SK-N-SH treated with all-trans-retinoic acid at 6 μM for 48 hours (cell line): ENCODE data around the gene UBE2L3.
A peak's percentile ranks its signal among the peaks of the same experiment; 100 is the strongest.

Source experiments
- ATAC-seq: fragments of 200-7000 bp; cut with Tn5 transposase; 3 replicates; pipeline ENCODE4 v1.9.1; 2020; ENCODE audit warnings: mild to moderate bottlenecking, moderate library complexity
- ARNTL ChIP-seq: fragments of 450-650 bp; formaldehyde crosslinking; IDR thresholded peaks from 2 replicates; pipeline ENCODE4 v1.5.0; 2020; ENCODE audit warnings: low read depth, mild to moderate bottlenecking, moderate library complexity, borderline replicate concordance
- BACH2 ChIP-seq: fragments of 250-450 bp; sonication (Bioruptor Pico); IDR thresholded peaks from 2 replicates; pipeline ENCODE4 v1.9.0; 2021; ENCODE audit warnings: mild to moderate bottlenecking, borderline replicate concordance
- CREB5 ChIP-seq: fragments of 250-450 bp; sonication (Bioruptor Pico); IDR thresholded peaks from 2 replicates; pipeline ENCODE4 v1.5.1; 2020; ENCODE audit warnings: low read depth, mild to moderate bottlenecking, moderate library complexity
- CSDC2 ChIP-seq: fragments of 250-450 bp; sonication (Bioruptor Pico); IDR thresholded peaks from 2 replicates; pipeline ENCODE4 v1.5.0; 2020; ENCODE audit warnings: mild to moderate bottlenecking, moderate library complexity
- CSRNP3 ChIP-seq: fragments of 250-450 bp; sonication (Bioruptor Pico); IDR thresholded peaks from 2 replicates; pipeline ENCODE4 v1.5.1; 2021; ENCODE audit warnings: mild to moderate bottlenecking, moderate library complexity
- ESRRG ChIP-seq: fragments of 250-450 bp; sonication (Bioruptor Pico); IDR thresholded peaks from 2 replicates; pipeline ENCODE4 v1.6.1; 2021; ENCODE audit warnings: mild to moderate bottlenecking
- GLIS3 ChIP-seq: fragments of 250-450 bp; sonication (Bioruptor Pico); IDR thresholded peaks from 2 replicates; pipeline ENCODE4 v1.5.0; 2020; ENCODE audit warnings: mild to moderate bottlenecking, moderate library complexity
- ISL1 ChIP-seq: fragments of 250-450 bp; sonication (Bioruptor Pico); IDR thresholded peaks from 2 replicates; pipeline ENCODE4 v2.1.2; 2022; ENCODE audit warnings: mild to moderate bottlenecking, moderate library complexity
- OSR1 ChIP-seq: fragments of 250-450 bp; sonication (Bioruptor Pico); IDR thresholded peaks from 2 replicates; pipeline ENCODE4 v1.8.0; 2022; ENCODE audit warnings: moderate library complexity, mild to moderate bottlenecking, inconsistent platforms
- PATZ1 ChIP-seq: fragments of 250-450 bp; sonication (Bioruptor Pico); IDR thresholded peaks from 2 replicates; pipeline ENCODE4 v1.8.0; 2020; ENCODE audit warnings: mild to moderate bottlenecking, moderate library complexity, borderline replicate concordance
- POU6F1 ChIP-seq: fragments of 250-450 bp; sonication (Bioruptor Pico); IDR thresholded peaks from 2 replicates; pipeline ENCODE4 v1.8.0; 2021; ENCODE audit warnings: low read depth, mild to moderate bottlenecking, moderate library complexity, borderline replicate concordance
- RARB ChIP-seq: fragments of 250-450 bp; sonication (Bioruptor Pico); IDR thresholded peaks from 2 replicates; pipeline ENCODE4 v1.8.0; 2021; ENCODE audit warnings: mild to moderate bottlenecking, moderate library complexity
- SNAI2 ChIP-seq: fragments of 250-450 bp; sonication (Bioruptor Pico); IDR thresholded peaks from 2 replicates; pipeline ENCODE4 v1.5.0; 2020; ENCODE audit warnings: mild to moderate bottlenecking, moderate library complexity
- TCF4 ChIP-seq: fragments of 250-450 bp; sonication (Bioruptor Pico); IDR thresholded peaks from 2 replicates; pipeline ENCODE4 v1.8.0; 2021; ENCODE audit warnings: mild to moderate bottlenecking, moderate library complexity, borderline replicate concordance
- TOX ChIP-seq: fragments of 250-450 bp; sonication (Bioruptor Pico); IDR thresholded peaks from 2 replicates; pipeline ENCODE4 v1.8.0; 2021; ENCODE audit warnings: mild to moderate bottlenecking, moderate library complexity, borderline replicate concordance
- TSHZ2 ChIP-seq: fragments of 250-450 bp; sonication (Bioruptor Pico); IDR thresholded peaks from 2 replicates; pipeline ENCODE4 v1.5.0; 2020; ENCODE audit warnings: mild to moderate bottlenecking, moderate library complexity
- ZC3H10 ChIP-seq: fragments of 250-450 bp; sonication (Bioruptor Pico); IDR thresholded peaks from 2 replicates; pipeline ENCODE4 v1.5.1; 2021; ENCODE audit warnings: mild to moderate bottlenecking, moderate library complexity
- ZFP3 ChIP-seq: fragments of 250-450 bp; sonication (Bioruptor Pico); IDR thresholded peaks from 2 replicates; pipeline ENCODE4 v1.5.0; 2020; ENCODE audit warnings: mild to moderate bottlenecking, moderate library complexity
- ZFP30 ChIP-seq: fragments of 450-650 bp; formaldehyde crosslinking; IDR thresholded peaks from 2 replicates; pipeline ENCODE4 v1.5.0; 2022; ENCODE audit warnings: mild to moderate bottlenecking, moderate library complexity
- ZNF565 ChIP-seq: fragments of 450-650 bp; formaldehyde crosslinking; conservative IDR thresholded peaks from 2 replicates; pipeline ENCODE4 v1.5.0; 2020; ENCODE audit warnings: low read depth, mild to moderate bottlenecking, moderate library complexity
- ZNF8 ChIP-seq: fragments of 450-650 bp; formaldehyde crosslinking; IDR thresholded peaks from 2 replicates; pipeline ENCODE4 v1.5.0; 2020; ENCODE audit warnings: mild to moderate bottlenecking, moderate library complexity

The UBE2L3 gene

GRCh38 chr22:21624120-21624879 lies 56.8 kb downstream of the UBE2L3 start:
- peak; percentile 40 for ATAC-seq
- TF ChIP-seq ZFP30 (CRISPR knock-in tag) (no peak), ZC3H10 (CRISPR knock-in tag) (no peak), CSDC2 (CRISPR knock-in tag) (no peak), ARNTL (CRISPR knock-in tag) (no peak), OSR1 (CRISPR knock-in tag) (no peak), ZNF565 (no peak), POU6F1 (CRISPR knock-in tag) (no peak), TOX (no peak), ISL1 (no peak), ZNF8 (CRISPR knock-in tag) (no peak), GLIS3 (CRISPR knock-in tag) (no peak), TSHZ2 (CRISPR knock-in tag) (no peak), CREB5 (no peak)

GRCh38 chr22:21624880-21625791 lies 57.6 kb downstream of the UBE2L3 start:
- ATAC-seq = no peak
- TF ChIP-seq POU6F1 (CRISPR knock-in tag) = no peak
- no peak for TF ChIP-seq TCF4 (CRISPR knock-in tag)
- no peak for TF ChIP-seq TOX

- ATAC-seq = no peak
- TF ChIP-seq OSR1 (CRISPR knock-in tag) (no peak), ESRRG (CRISPR knock-in tag) (no peak), GLIS3 (CRISPR knock-in tag) (no peak), SNAI2 (CRISPR knock-in tag) (no peak), ZFP30 (CRISPR knock-in tag) (no peak), ZFP3 (CRISPR knock-in tag) (no peak), ISL1 (no peak), POU6F1 (CRISPR knock-in tag) (no peak), RARB (CRISPR knock-in tag) (no peak), CSDC2 (CRISPR knock-in tag) (no peak), BACH2 (no peak), CSRNP3 (CRISPR knock-in tag) (no peak), TCF4 (CRISPR knock-in tag) (no peak), PATZ1 (CRISPR knock-in tag) (no peak)
Observed at GRCh38 chr22:21626073-21626734, 58.7 kb downstream of the UBE2L3 start.
